Panc1 (cell line): ENCODE data around the gene SNRPA.

Experiments used
- CTCF ChIP-seq: fragments of 450-650 bp; IDR thresholded peaks from 2 replicates; pipeline ENCODE4 v1.5.1; 2017; ENCODE audit warnings: mild to moderate bottlenecking
- SIN3A ChIP-seq: IDR thresholded peaks from 2 replicates; pipeline ENCODE4 v1.6.1; 2012; ENCODE audit warnings: low read depth, mild to moderate bottlenecking, low read length, moderate library complexity, borderline replicate concordance; ENCODE audit not compliant: insufficient read depth

- TF ChIP-seq SIN3A, result no peak
- no peak for TF ChIP-seq CTCF
These were observed 36.3 kb upstream of the SNRPA start for GRCh38 chr19:40714441-40715299.
